Neutrophil (primary cell): ENCODE data around the gene ERC2.

Source experiments
- H3K27ac ChIP-seq: fragments of 200-600 bp; sonication (generic); 2 replicates; pipeline ENCODE4 v1.5.1; 2016; ENCODE audit warnings: mild to moderate bottlenecking, moderate library complexity
- H3K27me3 ChIP-seq: fragments of 200-600 bp; sonication (generic); 2 replicates; pipeline ENCODE4 v1.6.0; 2016; ENCODE audit warnings: mild to moderate bottlenecking
- H3K36me3 ChIP-seq: fragments of 200-600 bp; sonication (generic); 2 replicates; pipeline ENCODE4 v1.5.1; 2017
- H3K4me1 ChIP-seq, 2 experiments: fragments of 200-600 bp in 1 of 2; sonication (generic) in 1 of 2; 1 replicate in 1 of 2; 2 replicates in 1 of 2; pipeline versions ENCODE4 v1.5.1 to v1.6.1; 2013 to 2016; ENCODE audit warnings: low read depth in 1 of 2, low read length in 1 of 2, mild to moderate bottlenecking in 1 of 2, moderate library complexity in 1 of 2; ENCODE audit not compliant: control insufficient read depth in 1 of 2, insufficient read depth in 1 of 2
- H3K4me3 ChIP-seq, 2 experiments: fragments of 200-600 bp in 1 of 2; sonication (generic) in 1 of 2; 1 replicate in 1 of 2; 2 replicates in 1 of 2; pipeline ENCODE4 v1.5.1; 2013 to 2016; ENCODE audit warnings: low read depth in 1 of 2, low read length in 1 of 2, mild to moderate bottlenecking in 1 of 2, moderate library complexity in 1 of 2
- H3K9me3 ChIP-seq: fragments of 200-600 bp; sonication (generic); 2 replicates; pipeline ENCODE4 v1.5.1; 2016
- CTCF ChIP-seq: fragments of 200-600 bp; sonication (generic); IDR thresholded peaks from 2 replicates; pipeline ENCODE4 v1.5.1; 2016; ENCODE audit warnings: antibody characterized with exemption

ERC2 gene

GRCh38 chr3:56413911-56414310 is 54.4 kb downstream of the ERC2 start:
- no peak for TF ChIP-seq CTCF
- no peak overlapping the region for H3K27ac ChIP-seq
- H3K4me3 ChIP-seq = no peak overlapping the region
- H3K9me3 ChIP-seq = no peaks in the 10 kb centered on the region
- H3K27me3 ChIP-seq = no peaks in the 10 kb centered on the region
- no peaks in the 10 kb centered on the region for H3K36me3 ChIP-seq
- no peaks in the 10 kb centered on the region for H3K4me1 ChIP-seq

- no peaks in the 10 kb centered on the region for H3K4me1 ChIP-seq
- H3K36me3 ChIP-seq = no peaks in the 10 kb centered on the region
- no peak overlapping the region for H3K27ac ChIP-seq
- H3K27me3 ChIP-seq = no peaks in the 10 kb centered on the region
- no peak overlapping the region for H3K4me3 ChIP-seq
- no peak for TF ChIP-seq CTCF
- no peaks in the 10 kb centered on the region for H3K9me3 ChIP-seq
Measured at GRCh38 chr3:56411166-56411565, 57.1 kb downstream of the ERC2 start.

- Histone ChIP-seq H3K4me3 (no peak overlapping the region), H3K36me3 (no peaks in the 10 kb centered on the region), H3K9me3 (no peaks in the 10 kb centered on the region), H3K27me3 (no peaks in the 10 kb centered on the region), H3K27ac (no peak overlapping the region), H3K4me1 (no peaks in the 10 kb centered on the region)
- TF ChIP-seq CTCF = no peak
Measured at GRCh38 chr3:56410576-56410975, 57.7 kb downstream of the ERC2 start.

- H3K27me3 ChIP-seq = no peaks in the 10 kb centered on the region
- H3K4me1 ChIP-seq = no peaks in the 10 kb centered on the region
- TF ChIP-seq CTCF = no peak
- H3K9me3 ChIP-seq = no peaks in the 10 kb centered on the region
- no peak overlapping the region for H3K27ac ChIP-seq
- H3K36me3 ChIP-seq = no peaks in the 10 kb centered on the region
- H3K4me3 ChIP-seq = no peak overlapping the region
Measured at GRCh38 chr3:56409790-56410189, 58.5 kb downstream of the ERC2 start.

GRCh38 chr3:56408761-56409196 is 59.5 kb downstream of the ERC2 start:
- Histone ChIP-seq H3K4me3 (no peak overlapping the region), H3K27ac (no peak overlapping the region), H3K27me3 (no peaks in the 10 kb centered on the region), H3K9me3 (no peaks in the 10 kb centered on the region), H3K36me3 (no peaks in the 10 kb centered on the region), H3K4me1 (no peaks in the 10 kb centered on the region)
- TF ChIP-seq CTCF = no peak
